ENCODE data around the gene IDH3B.

The IDH3B gene

GRCh38 chr20:2691127-2691526 is 27.1 kb upstream of the IDH3B start:
- H3K23ac ChIP-seq (ENCODE audit: low read length): no peak overlapping the region
- H2BK120ac ChIP-seq (ENCODE audit: insufficient read depth, low read length, poor library complexity): no peak overlapping the region
- H3K9ac ChIP-seq (ENCODE audit: low read length): no peak overlapping the region
- no peak overlapping the region for H2BK12ac ChIP-seq (ENCODE audit: low read length)
- H3K9me3 ChIP-seq (ENCODE audit: insufficient read depth, low read depth, low read length): peaks cover 6% of the 10 kb centered on the region
- H2BK5ac ChIP-seq (ENCODE audit: low read depth, low read length, poor library complexity): no peak overlapping the region
- no peak overlapping the region for H3K4me2 ChIP-seq (ENCODE audit: low read length)
- H4K91ac ChIP-seq (ENCODE audit: low read depth, low read length): no peak overlapping the region
- H2AFZ ChIP-seq (ENCODE audit: insufficient read depth, low read length, poor library complexity): no peak overlapping the region
- no peak overlapping the region for H2AK5ac ChIP-seq (ENCODE audit: low read length)
- no peak overlapping the region for H3K27ac ChIP-seq (ENCODE audit: low read depth, low read length)
- DNase-seq: no peak
- no peak overlapping the region for H3K14ac ChIP-seq (ENCODE audit: low read length)
- no CpG with 5 or more reads among the region's 8 CpGs for WGBS (ENCODE audit: extremely low coverage, insufficient coverage, insufficient read length)
- no peaks in the 10 kb centered on the region for H3K79me1 ChIP-seq (ENCODE audit: low read length)
- H3K27me3 ChIP-seq (ENCODE audit: insufficient read depth, low read length): peaks cover 76% of the 10 kb centered on the region
- H3K4ac ChIP-seq (ENCODE audit: low read depth, low read length): no peak overlapping the region
- H3K4me1 ChIP-seq (ENCODE audit: control insufficient read depth in 1 of 2, insufficient read depth in 2 of 2, low read length in 2 of 2): peaks cover 7 to 10% of the 10 kb centered on the region in 2 experiments
- no peaks in the 10 kb centered on the region for H3K36me3 ChIP-seq (ENCODE audit: control insufficient read depth in 1 of 2, insufficient read depth in 2 of 2, low read length in 2 of 2)
- no peak overlapping the region for H3K4me3 ChIP-seq (ENCODE audit: low read depth, low read length)
- H4K8ac ChIP-seq (ENCODE audit: low read depth, low read length): no peak overlapping the region
- no peaks in the 10 kb centered on the region for H3K79me2 ChIP-seq (ENCODE audit: control insufficient read depth, insufficient read depth, low read length, poor library complexity)
- no peak overlapping the region for H4K12ac ChIP-seq (ENCODE audit: low read depth, low read length)
- no peak overlapping the region for H3K18ac ChIP-seq (ENCODE audit: low read length)

DNA sequence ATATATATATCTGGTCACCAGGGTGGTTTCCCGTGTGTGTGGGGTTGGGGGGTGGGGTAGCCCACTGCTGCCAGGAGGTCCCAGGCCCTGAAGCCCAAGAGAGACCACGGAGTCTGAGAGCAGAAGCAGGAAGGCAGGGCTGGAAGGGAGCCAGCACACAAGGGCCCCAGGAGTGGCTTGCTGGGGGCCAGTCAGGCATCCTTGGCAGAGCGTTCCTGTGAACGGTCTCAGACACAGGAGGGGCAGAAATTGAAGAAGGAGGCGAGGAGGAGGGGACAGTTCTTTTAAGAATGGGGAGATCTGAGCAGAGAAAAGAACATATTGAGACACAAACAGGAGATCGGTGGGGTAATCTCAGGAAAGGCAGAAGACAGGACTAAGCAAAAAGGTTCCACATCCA is 26.7 kb upstream of the IDH3B start:
- Histone ChIP-seq H3K23ac (ENCODE audit: low read length) (no peak overlapping the region), H3K18ac (ENCODE audit: low read length) (no peak overlapping the region), H2AK5ac (ENCODE audit: low read length) (no peak overlapping the region), H3K27me3 (ENCODE audit: insufficient read depth, low read length) (peaks cover 72% of the 10 kb centered on the region), H3K9ac (ENCODE audit: low read length) (no peak overlapping the region), H2BK12ac (ENCODE audit: low read length) (no peak overlapping the region), H4K8ac (ENCODE audit: low read depth, low read length) (no peak overlapping the region), H3K4me1 (ENCODE audit: control insufficient read depth in 1 of 2, insufficient read depth in 2 of 2, low read length in 2 of 2) (peaks cover 7 to 10% of the 10 kb centered on the region in 2 experiments), H3K36me3 (ENCODE audit: control insufficient read depth in 1 of 2, insufficient read depth in 2 of 2, low read length in 2 of 2) (no peaks in the 10 kb centered on the region), H3K4me3 (ENCODE audit: low read depth, low read length) (no peak overlapping the region), H3K4ac (ENCODE audit: low read depth, low read length) (no peak overlapping the region), H2BK120ac (ENCODE audit: insufficient read depth, low read length, poor library complexity) (no peak overlapping the region), H3K14ac (ENCODE audit: low read length) (no peak overlapping the region), H3K79me1 (ENCODE audit: low read length) (no peaks in the 10 kb centered on the region), H4K12ac (ENCODE audit: low read depth, low read length) (no peak overlapping the region), H2BK5ac (ENCODE audit: low read depth, low read length, poor library complexity) (no peak overlapping the region), H3K4me2 (ENCODE audit: low read length) (no peak overlapping the region), H3K27ac (ENCODE audit: low read depth, low read length) (no peak overlapping the region), H2AFZ (ENCODE audit: insufficient read depth, low read length, poor library complexity) (no peak overlapping the region), H4K91ac (ENCODE audit: low read depth, low read length) (no peak overlapping the region), H3K79me2 (ENCODE audit: control insufficient read depth, insufficient read depth, low read length, poor library complexity) (no peaks in the 10 kb centered on the region), H3K9me3 (ENCODE audit: insufficient read depth, low read depth, low read length) (peaks cover 6% of the 10 kb centered on the region)
- DNase-seq: no peak
- no CpG with 5 or more reads among the region's 6 CpGs for WGBS (ENCODE audit: extremely low coverage, insufficient coverage, insufficient read length)

DNA sequence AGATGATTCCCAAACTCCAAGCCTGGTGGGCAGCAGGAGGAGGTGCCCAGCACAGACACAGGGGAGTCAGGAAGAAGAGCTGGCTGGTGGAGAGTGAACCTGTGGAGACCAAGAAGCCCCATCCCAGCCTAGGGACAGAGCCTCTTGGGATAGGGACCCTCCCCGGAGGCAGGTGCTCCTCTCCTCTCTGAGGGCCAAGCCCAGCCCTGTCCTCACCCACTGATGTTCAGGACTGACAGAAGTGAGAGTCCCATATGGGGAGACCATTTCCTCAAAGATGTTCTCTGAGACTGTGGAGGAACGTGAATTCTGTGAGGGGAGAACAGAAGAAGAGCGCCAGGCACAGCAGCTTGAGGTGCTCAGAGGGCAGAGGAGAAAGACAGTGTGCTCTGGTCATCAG is 26.2 kb upstream of the IDH3B start:
- Histone ChIP-seq H3K4me1 (ENCODE audit: control insufficient read depth in 1 of 2, insufficient read depth in 2 of 2, low read length in 2 of 2) (peaks cover 7 to 10% of the 10 kb centered on the region in 2 experiments), H3K79me1 (ENCODE audit: low read length) (no peaks in the 10 kb centered on the region), H3K9me3 (ENCODE audit: insufficient read depth, low read depth, low read length) (peaks cover 6% of the 10 kb centered on the region), H2BK12ac (ENCODE audit: low read length) (no peak overlapping the region), H2AK5ac (ENCODE audit: low read length) (no peak overlapping the region), H3K79me2 (ENCODE audit: control insufficient read depth, insufficient read depth, low read length, poor library complexity) (no peaks in the 10 kb centered on the region), H2BK120ac (ENCODE audit: insufficient read depth, low read length, poor library complexity) (no peak overlapping the region), H3K4me2 (ENCODE audit: low read length) (no peak overlapping the region), H4K8ac (ENCODE audit: low read depth, low read length) (no peak overlapping the region), H3K9ac (ENCODE audit: low read length) (no peak overlapping the region), H3K23ac (ENCODE audit: low read length) (no peak overlapping the region), H3K18ac (ENCODE audit: low read length) (no peak overlapping the region), H3K14ac (ENCODE audit: low read length) (no peak overlapping the region), H3K4ac (ENCODE audit: low read depth, low read length) (no peak overlapping the region), H2BK5ac (ENCODE audit: low read depth, low read length, poor library complexity) (no peak overlapping the region), H3K36me3 (ENCODE audit: control insufficient read depth in 1 of 2, insufficient read depth in 2 of 2, low read length in 2 of 2) (no peaks in the 10 kb centered on the region), H3K27me3 (ENCODE audit: insufficient read depth, low read length) (peaks cover 67% of the 10 kb centered on the region), H4K12ac (ENCODE audit: low read depth, low read length) (no peak overlapping the region), H2AFZ (ENCODE audit: insufficient read depth, low read length, poor library complexity) (no peak overlapping the region), H3K4me3 (ENCODE audit: low read depth, low read length) (no peak overlapping the region), H4K91ac (ENCODE audit: low read depth, low read length) (no peak overlapping the region), H3K27ac (ENCODE audit: low read depth, low read length) (no peak overlapping the region)
- WGBS (ENCODE audit: extremely low coverage, insufficient coverage, insufficient read length): no CpG with 5 or more reads among the region's 3 CpGs
- no peak for DNase-seq

- H2BK12ac ChIP-seq (ENCODE audit: low read length): no peak overlapping the region
- H3K14ac ChIP-seq (ENCODE audit: low read length): no peak overlapping the region
- no peak overlapping the region for H3K27ac ChIP-seq (ENCODE audit: low read depth, low read length)
- no peaks in the 10 kb centered on the region for H3K79me1 ChIP-seq (ENCODE audit: low read length)
- DNase-seq: peak in 1 of 2 donors; percentile 4
- no peaks in the 10 kb centered on the region for H3K36me3 ChIP-seq (ENCODE audit: control insufficient read depth in 1 of 2, insufficient read depth in 2 of 2, low read length in 2 of 2)
- H3K18ac ChIP-seq (ENCODE audit: low read length): no peak overlapping the region
- H2BK5ac ChIP-seq (ENCODE audit: low read depth, low read length, poor library complexity): no peak overlapping the region
- H3K4ac ChIP-seq (ENCODE audit: low read depth, low read length): no peak overlapping the region
- H2BK120ac ChIP-seq (ENCODE audit: insufficient read depth, low read length, poor library complexity): no peak overlapping the region
- no peak overlapping the region for H2AK5ac ChIP-seq (ENCODE audit: low read length)
- H3K79me2 ChIP-seq (ENCODE audit: control insufficient read depth, insufficient read depth, low read length, poor library complexity): no peaks in the 10 kb centered on the region
- H2AFZ ChIP-seq (ENCODE audit: insufficient read depth, low read length, poor library complexity): no peak overlapping the region
- H3K27me3 ChIP-seq (ENCODE audit: insufficient read depth, low read length): peaks cover 50% of the 10 kb centered on the region
- H3K9ac ChIP-seq (ENCODE audit: low read length): no peak overlapping the region
- no peak overlapping the region for H3K4me2 ChIP-seq (ENCODE audit: low read length)
- no peak overlapping the region for H3K4me3 ChIP-seq (ENCODE audit: low read depth, low read length)
- H4K12ac ChIP-seq (ENCODE audit: low read depth, low read length): no peak overlapping the region
- peaks cover 3 to 4% of the 10 kb centered on the region in 2 experiments for H3K4me1 ChIP-seq (ENCODE audit: control insufficient read depth in 1 of 2, insufficient read depth in 2 of 2, low read length in 2 of 2)
- no peak overlapping the region for H3K23ac ChIP-seq (ENCODE audit: low read length)
- no peak overlapping the region for H4K91ac ChIP-seq (ENCODE audit: low read depth, low read length)
- H3K9me3 ChIP-seq (ENCODE audit: insufficient read depth, low read depth, low read length): peaks cover 3% of the 10 kb centered on the region
- WGBS (ENCODE audit: extremely low coverage, insufficient coverage, insufficient read length): no CpG with 5 or more reads among the region's 18 CpGs
- no peak overlapping the region for H4K8ac ChIP-seq (ENCODE audit: low read depth, low read length)
These were observed 24.1 kb upstream of the IDH3B start for GRCh38 chr20:2688041-2688591.

Measured in trophoblast cell (in vitro differentiated cells and primary cell).